Measurements from ENCODE around the gene ABO. TPM values are rescaled to one million over a fixed set of nuclear protein-coding genes. Genes with fewer than 3 reads are reported as not detected.

ABO gene
- total and polyA plus RNA-seq, 2 of the 8 experiments (the other 6 are each of a cell fraction or from before 2014, with no cell fraction given): 0.03 TPM; not detected in 1

GRCh38 chr9:133323211-133323610 lies 48.2 kb upstream of the ABO start (continued):
- TF ChIP-seq CHD7 (IDR thresholded peaks at IDR 0.05; ENCODE audit: insufficient replicate concordance, low read length): no peak
